Measurements from ENCODE around the gene FBXL20.

- TF ChIP-seq GATA3 (IDR thresholded peaks at IDR 0.05; ENCODE audit: low read depth, low read length): no peak
- no peak for TF ChIP-seq GATA2 (IDR thresholded peaks at IDR 0.05; ENCODE audit: low read depth, low read length)
Observed at GRCh38 chr17:39399791-39400190, 1.6 kb downstream of the FBXL20 start.
